Measurements from ENCODE around the gene SIGLEC8.

GRCh38 chr19:51505904-51506303 is 47.6 kb upstream of the SIGLEC8 start:
- TF ChIP-seq CTCF (conservative IDR thresholded peaks at IDR 0.05; ENCODE audit: low read length) (no peak), EZH2phosphoT487 (IDR thresholded peaks at IDR 0.05; ENCODE audit: borderline replicate concordance) (no peak)
